H1 (cell line): Measurements from ENCODE around the gene LAMA4. TPM values are rescaled to one million over a fixed set of nuclear protein-coding genes. Genes with fewer than 3 reads are reported as not detected.

Experiments used
- CTCF ChIA-PET: fragments of 300-600 bp; sonication (Branson Sonifier 250); formaldehyde crosslinking; loops from one replicate; lab custom pipeline; 2021; ENCODE audit not compliant: partially characterized antibody; lab: Charles Lee
- POLR2A ChIA-PET: fragments of 300-600 bp; sonication (Branson Sonifier 250); formaldehyde crosslinking; loops from one replicate; lab custom pipeline; 2021; ENCODE audit warnings: inconsistent platforms; ENCODE audit not compliant: partially characterized antibody; lab: Charles Lee
- DNase-seq, 2 experiments: peaks; one replicate each; pipeline versions ENCODE4 v3.0.0 to v3.0.0-alpha.2; 2010 to 2022; ENCODE audit warnings: low spot score in 2 of 2, low read depth in 1 of 2, mixed read lengths in 1 of 2
- FAIRE-seq: peaks from 2 replicates; lab custom pipeline; 2011; peaks lifted over from hg19 to GRCh38; lab: Jason Lieb, UNC
- H2AFZ ChIP-seq: 2 replicates; pipeline ENCODE4 v1.8.1; 2012; ENCODE audit warnings: low read length, inconsistent platforms
- H2AK5ac ChIP-seq: 2 replicates; pipeline ENCODE4 v1.6.1; 2013; ENCODE audit warnings: low read depth, low read length
- H2BK120ac ChIP-seq: replicated peaks from 2 replicates; pipeline ENCODE3; 2013; ENCODE audit warnings: low read depth, low read length, inconsistent platforms
- H2BK12ac ChIP-seq: 2 replicates; pipeline ENCODE4 v1.6.1; 2013; ENCODE audit warnings: low read depth, low read length
- H2BK15ac ChIP-seq: 2 replicates; pipeline ENCODE4 v1.6.1; 2013; ENCODE audit warnings: low read length
- H2BK20ac ChIP-seq: 2 replicates; pipeline ENCODE4 v1.6.1; 2013; ENCODE audit warnings: low read length
- H2BK5ac ChIP-seq: 2 replicates; pipeline ENCODE4 v1.6.1; 2013; ENCODE audit warnings: low read depth, low read length
- H3K14ac ChIP-seq: 2 replicates; pipeline ENCODE4 v1.6.1; 2013; ENCODE audit warnings: inconsistent platforms; ENCODE audit not compliant: insufficient read length
- H3K18ac ChIP-seq: 2 replicates; pipeline ENCODE4 v1.6.1; 2013; ENCODE audit warnings: low read length; ENCODE audit errors: extremely low read depth
- H3K23ac ChIP-seq: 2 replicates; pipeline ENCODE4 v1.6.1; 2013; ENCODE audit warnings: inconsistent platforms; ENCODE audit not compliant: insufficient read length
- H3K23me2 ChIP-seq: 2 replicates; pipeline ENCODE4 v1.6.1; 2013; ENCODE audit warnings: low read depth, low read length
- H3K27ac ChIP-seq: 2 replicates; pipeline ENCODE4 v1.6.1; 2011; ENCODE audit warnings: low read depth, low read length, inconsistent platforms
- H3K27me3 ChIP-seq, 4 experiments: replicated peaks in 1 of 4; 1 replicate in 1 of 4; 2 replicates in 3 of 4; pipeline versions ENCODE4 v1.6.1 to v1.8.1; 2011 to 2013; ENCODE audit warnings: low read length in 3 of 4, mild to moderate bottlenecking in 3 of 4, inconsistent platforms in 2 of 4, mixed read lengths in 2 of 4, moderate library complexity in 1 of 4; ENCODE audit not compliant: control insufficient read depth in 3 of 4, insufficient read depth in 3 of 4; ENCODE audit errors: extremely low read depth in 1 of 4
- H3K36me3 ChIP-seq, 4 experiments: 2 replicates each; pipeline versions ENCODE4 v1.6.1 to v1.8.1; 2011 to 2013; ENCODE audit warnings: mild to moderate bottlenecking in 4 of 4, low read length in 3 of 4, moderate library complexity in 2 of 4, control low read depth in 1 of 4, inconsistent platforms in 1 of 4; ENCODE audit not compliant: insufficient read depth in 4 of 4, control insufficient read depth in 2 of 4
- H3K4ac ChIP-seq: replicated peaks from 2 replicates; pipeline ENCODE3; 2013; ENCODE audit warnings: low read length, low read depth, mixed read lengths, inconsistent platforms; ENCODE audit not compliant: insufficient read length
- H3K4me1 ChIP-seq, 4 experiments: replicated peaks in 1 of 4; 1 replicate in 1 of 4; 2 replicates in 3 of 4; pipeline versions ENCODE4 v1.6.1 to v1.8.1; 2011 to 2013; ENCODE audit warnings: low read length in 3 of 4, inconsistent platforms in 2 of 4, mixed read lengths in 1 of 4; ENCODE audit not compliant: insufficient read depth in 4 of 4, control insufficient read depth in 3 of 4
- H3K4me2 ChIP-seq, 2 experiments: 2 replicates each; pipeline versions ENCODE4 v1.6.1 to v1.8.1; 2011 to 2013; ENCODE audit warnings: low read depth in 2 of 2, low read length in 2 of 2, control low read depth in 1 of 2, inconsistent platforms in 1 of 2, mild to moderate bottlenecking in 1 of 2; ENCODE audit not compliant: insufficient read depth in 1 of 2
- H3K4me3 ChIP-seq, 4 experiments: fragments of 200-600, 300-600 bp in 1 of 4; sonication (generic), shearing (Covaris generic), sonication (Bioruptor Twin) in 1 of 4; 2 replicates each; pipeline versions ENCODE4 v1.5.1 to v1.8.1; 2011 to 2016; ENCODE audit warnings: low read length in 4 of 4, low read depth in 3 of 4, control low read depth in 2 of 4, inconsistent platforms in 2 of 4, mild to moderate bottlenecking in 2 of 4, mixed read lengths in 1 of 4, moderate library complexity in 1 of 4; ENCODE audit not compliant: insufficient read depth in 2 of 4; ENCODE audit errors: extremely low read depth in 1 of 4
- H3K56ac ChIP-seq: replicated peaks from 2 replicates; pipeline ENCODE3; 2013; ENCODE audit warnings: low read depth, mild to moderate bottlenecking, mixed read lengths, low read length, inconsistent platforms; ENCODE audit not compliant: insufficient read length
- H3K79me1 ChIP-seq: 2 replicates; pipeline ENCODE4 v1.6.1; 2013; ENCODE audit warnings: low read depth, low read length, control low read depth
- H3K79me2 ChIP-seq, 2 experiments: 2 replicates each; pipeline versions ENCODE4 v1.6.1 to v1.8.1; 2012 to 2013; ENCODE audit warnings: low read length in 2 of 2, mild to moderate bottlenecking in 2 of 2, inconsistent platforms in 1 of 2; ENCODE audit not compliant: insufficient read depth in 2 of 2, control insufficient read depth in 1 of 2
- H3K9ac ChIP-seq, 4 experiments: replicated peaks in 1 of 4; 1 replicate in 1 of 4; 2 replicates in 3 of 4; pipeline versions ENCODE4 v1.6.1 to v1.8.1; 2011 to 2013; ENCODE audit warnings: low read depth in 3 of 4, low read length in 3 of 4, control low read depth in 2 of 4, mild to moderate bottlenecking in 2 of 4, moderate library complexity in 2 of 4, inconsistent platforms in 1 of 4; ENCODE audit errors: extremely low read depth in 1 of 4
- H3K9me3 ChIP-seq, 2 experiments: 2 replicates each; pipeline versions ENCODE4 v1.6.1 to v1.8.1; 2012 to 2013; ENCODE audit warnings: mild to moderate bottlenecking in 2 of 2, moderate library complexity in 2 of 2, control low read depth in 1 of 2, inconsistent platforms in 1 of 2, low read depth in 1 of 2, low read length in 1 of 2, mixed read lengths in 1 of 2; ENCODE audit not compliant: insufficient read depth in 2 of 2
- H4K20me1 ChIP-seq, 2 experiments: replicated peaks in 1 of 2; 2 replicates each; pipeline versions ENCODE3 to v1.8.1; 2011 to 2013; ENCODE audit warnings: inconsistent platforms in 2 of 2, low read length in 2 of 2, mild to moderate bottlenecking in 1 of 2; ENCODE audit not compliant: insufficient read depth in 2 of 2, control insufficient read depth in 1 of 2
- H4K5ac ChIP-seq: 2 replicates; pipeline ENCODE4 v1.6.1; 2013; ENCODE audit warnings: low read length, low read depth, mixed read lengths, inconsistent platforms; ENCODE audit not compliant: insufficient read length
- H4K8ac ChIP-seq: 2 replicates; pipeline ENCODE4 v1.8.0; 2013; ENCODE audit warnings: mild to moderate bottlenecking, moderate library complexity, low read length, inconsistent platforms; ENCODE audit not compliant: insufficient read depth; ENCODE audit errors: extremely low read depth
- H4K91ac ChIP-seq: replicated peaks from 2 replicates; pipeline ENCODE3; 2013; ENCODE audit warnings: low read length, mixed read lengths, inconsistent platforms; ENCODE audit not compliant: insufficient read length
- CHD7 ChIP-seq: fragments of 300-600 bp; sonication (generic); IDR thresholded peaks from 2 replicates; pipeline ENCODE4 v1.7.1; 2012; ENCODE audit warnings: low read length, moderate library complexity, mild to moderate bottlenecking, inconsistent platforms; ENCODE audit not compliant: insufficient replicate concordance
- polyA plus RNA-seq, 7 experiments: library from polyadenylated mRNA; depleted of rRNA in 3 of 7; stranded (reverse) in 5 of 7; unstranded in 2 of 7; fragments of >200 nt in 5 of 7; fragments of 200-250 nt in 2 of 7; gene quantifications; 1 replicate in 5 of 7; 2 replicates in 1 of 7; 4 replicates in 1 of 7; pipeline versions ENCODE4 v1.2.1 to v1.2.3, GENCODE V29; 2011 to 2013; ENCODE audit warnings: missing spikeins in 2 of 7, mixed read lengths in 2 of 7
- total RNA-seq: library from RNA; stranded (reverse); fragmentation: NEBNext Ultra II Directional; extraction: Animal tissue kit (Norgen Biotek cat#: 25700); gene quantifications from 2 replicates; pipeline ENCODE4 v1.2.1, GENCODE V29; 2021

Gene LAMA4
- total and polyA plus RNA-seq, 2 of the 8 experiments (the other 6 are each of a cell fraction or from before 2014, with no cell fraction given): 0.95 to 1.5 TPM

- no peak overlapping the region for H3K4ac ChIP-seq
- no peak overlapping the region for H3K18ac ChIP-seq
- no peaks in the 10 kb centered on the region for H3K23me2 ChIP-seq
- H2BK120ac ChIP-seq: no peak overlapping the region
- no peaks in the 10 kb centered on the region for H3K9me3 ChIP-seq
- H3K79me1 ChIP-seq: no peaks in the 10 kb centered on the region
- no peak overlapping the region for H3K23ac ChIP-seq
- H2BK15ac ChIP-seq: no peak overlapping the region
- no peak overlapping the region for H4K5ac ChIP-seq
- H3K56ac ChIP-seq: no peak overlapping the region
- no peak overlapping the region for H3K9ac ChIP-seq
- H3K27me3 ChIP-seq: peaks cover 0 to 2% (median 0%) of the 10 kb centered on the region in 4 experiments; a peak in 1 of 7 replicates
- H3K14ac ChIP-seq: no peak overlapping the region
- H2AFZ ChIP-seq: no peak overlapping the region
- H2BK12ac ChIP-seq: no peak overlapping the region
- H3K4me1 ChIP-seq: no peaks in the 10 kb centered on the region
- H2BK5ac ChIP-seq: no peak overlapping the region
- DNase-seq: no peak
- no peaks in the 10 kb centered on the region for H4K20me1 ChIP-seq
- no peak overlapping the region for H3K4me2 ChIP-seq
- H2AK5ac ChIP-seq: no peak overlapping the region
- no peaks in the 10 kb centered on the region for H3K79me2 ChIP-seq
- H3K27ac ChIP-seq: no peak overlapping the region
- no peak overlapping the region for H4K8ac ChIP-seq
- no peak overlapping the region for H4K91ac ChIP-seq
- ChIA-PET CTCF (interaction anchor here (0.6 to 6.7 kb wide), 16 partner anchors 10 to 482 kb away, joined by 3 to 57 read pairs (median 4); partner anchors contain the start of gene LAMA4), POLR2A (interaction anchor here (1.7 kb wide), 1 partner anchor 17 kb away, joined by 3 read pairs; no protein-coding TSS in a partner anchor)
- H3K36me3 ChIP-seq: no peaks in the 10 kb centered on the region
- H3K4me3 ChIP-seq: no peak overlapping the region
- no peak overlapping the region for H2BK20ac ChIP-seq
- FAIRE-seq: no peak
- no peak for TF ChIP-seq CHD7
Observed at GRCh38 chr6:112296694-112297093, 42.3 kb upstream of the LAMA4 start.
